NOMO-1 (cell line): Measurements from ENCODE around the gene SHC1.
"Not testable (repeated sequence)": the region's sequence is repeated elsewhere in the genome, so short reads cannot be mapped to it uniquely, and the experiment has no call there.

Source experiments
- DNase-seq, 2 experiments: peaks; one replicate each; lab custom pipeline; 2025; ENCODE audit not compliant: unreplicated experiment in 2 of 2; lab: John Stamatoyannopoulos, UW

SHC1 gene

GRCh38 chr1:154996966-154997701, 26.6 kb upstream of the SHC1 start:
- DNase-seq: peak; percentile 37 to 41

DNA sequence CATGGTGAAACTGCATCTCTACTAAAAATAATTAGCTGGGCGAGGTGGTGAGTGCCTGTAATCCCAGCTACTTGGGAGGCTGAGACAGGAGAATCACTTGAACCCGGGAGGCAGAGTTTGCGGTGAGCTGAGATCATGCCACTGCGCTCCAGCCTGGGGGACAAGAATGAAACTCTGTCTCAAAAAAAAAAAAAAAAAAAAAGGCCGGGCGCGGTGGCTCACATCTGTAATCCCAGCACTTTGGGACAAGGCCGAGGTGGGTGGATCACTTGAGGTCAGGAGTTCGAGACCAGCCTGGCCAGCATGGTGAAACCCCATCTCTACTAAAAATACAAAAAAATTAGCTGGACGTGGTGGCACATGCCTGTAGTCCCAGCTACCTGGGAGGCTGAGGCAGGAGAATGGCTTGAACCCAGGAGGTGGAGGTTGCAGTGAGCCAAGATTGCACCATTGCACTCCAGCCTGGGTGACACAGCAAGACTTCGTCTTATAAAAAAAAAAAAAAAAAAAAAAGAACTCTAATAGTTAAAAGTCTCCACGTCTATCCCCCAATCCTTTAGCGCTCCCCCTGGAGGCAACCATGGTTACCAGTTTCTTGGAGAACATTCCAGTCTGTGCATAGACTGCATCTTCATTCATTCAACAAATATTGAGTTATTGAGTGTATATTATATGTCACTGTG, 24.9 kb upstream of the SHC1 start:
- DNase-seq: peak in 1 of 2 experiments; percentile 20

GRCh38 chr1:154994591-154994990, 24.0 kb upstream of the SHC1 start:
- DNase-seq: no peak

- DNase-seq: no peak
These were observed 23.7 kb upstream of the SHC1 start for GRCh38 chr1:154994269-154994587.

GRCh38 chr1:154993572-154994268, 23.2 kb upstream of the SHC1 start, which contains the start of gene LENEP:
Gene LENEP (plus strand): TSS chr1:154993586. CDS start chr1:154993608, 22 bp downstream.
- no peak for DNase-seq

DNA sequence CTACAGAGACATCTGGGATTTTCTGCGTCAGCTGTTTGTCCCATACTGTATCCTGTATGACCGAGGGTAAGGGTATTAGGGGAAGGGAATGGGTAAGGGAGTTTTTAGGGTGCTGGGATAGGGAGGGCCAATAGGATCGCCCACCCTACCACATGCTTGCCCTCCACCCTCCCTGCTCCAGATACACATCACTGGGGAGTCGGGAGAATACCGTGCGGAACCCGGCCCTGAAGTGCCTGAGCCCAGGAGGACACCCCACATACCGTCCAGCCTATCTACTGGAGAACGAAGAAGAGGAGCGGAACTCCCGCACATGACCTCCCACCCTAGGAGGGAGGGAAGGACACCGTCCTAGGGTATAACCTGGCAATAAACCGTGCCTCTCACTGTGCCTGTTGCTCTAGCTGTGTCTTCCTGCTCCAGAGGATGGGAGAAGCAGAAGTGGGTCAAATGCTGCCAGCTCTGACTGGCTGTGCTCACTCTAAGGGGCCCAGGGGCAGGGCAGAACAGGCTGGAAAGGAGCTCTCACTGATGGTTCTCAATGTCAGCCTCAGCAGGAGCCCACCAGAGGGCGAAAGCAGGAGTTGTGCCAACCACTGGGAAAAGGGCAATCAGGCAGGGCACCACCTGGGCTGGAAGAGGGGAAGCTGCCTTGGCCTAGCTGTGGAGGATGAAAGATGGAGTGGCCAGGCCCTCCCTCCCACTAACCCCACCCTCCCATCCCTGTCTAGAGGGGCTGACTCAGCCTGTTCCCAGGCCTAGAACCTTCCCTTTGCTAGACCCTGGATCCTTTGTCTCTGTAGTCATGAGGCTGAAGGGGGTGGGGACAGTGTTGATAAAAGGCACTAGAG, 22.4 kb upstream of the SHC1 start:
- no peak for DNase-seq

DNA sequence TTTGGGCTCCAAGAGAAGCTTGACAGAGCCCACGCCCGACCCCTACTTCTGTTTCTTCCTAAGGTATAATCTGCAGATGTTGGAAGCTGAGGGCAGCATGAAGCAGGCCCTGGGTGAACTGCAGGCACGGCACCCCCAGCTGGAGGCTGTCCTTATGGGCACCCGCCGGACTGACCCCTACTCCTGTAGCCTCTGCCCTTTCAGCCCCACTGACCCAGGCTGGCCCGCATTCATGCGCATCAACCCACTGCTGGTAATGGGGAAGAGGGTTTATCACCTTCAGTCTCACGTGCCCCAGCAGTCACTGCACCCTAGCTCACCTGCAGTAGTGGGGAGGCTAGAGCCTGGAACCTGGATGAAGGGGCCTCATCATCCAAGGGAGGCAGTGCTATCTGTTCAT, 19.7 kb upstream of the SHC1 start:
- DNase-seq: no peak

- DNase-seq: no peak
These were observed 18.8 kb upstream of the SHC1 start for GRCh38 chr1:154989195-154989860.

GRCh38 chr1:154988058-154988954, 17.8 kb upstream of the SHC1 start:
- DNase-seq: no peak

DNA sequence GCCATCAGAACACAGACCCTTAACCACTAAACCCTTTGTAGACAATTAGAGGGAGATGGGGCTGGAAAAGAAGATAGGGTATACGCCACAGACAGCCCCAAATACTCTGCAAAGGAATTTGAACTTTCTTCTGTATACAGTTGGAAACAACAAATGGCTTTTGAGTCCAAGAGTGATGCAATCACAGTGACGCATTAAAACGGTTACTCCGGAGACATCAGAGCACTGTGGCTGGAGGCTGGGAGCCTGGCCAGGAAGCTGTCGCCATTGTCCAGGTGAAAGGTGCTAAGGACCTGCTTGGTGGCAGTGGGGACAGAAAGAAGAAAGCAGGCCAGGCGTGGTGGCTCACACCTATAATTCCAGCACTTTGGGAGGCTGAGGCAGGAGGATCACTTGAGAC, 16.8 kb upstream of the SHC1 start:
- DNase-seq: no peak

GRCh38 chr1:154986736-154987135, 16.2 kb upstream of the SHC1 start:
- not testable (repeated sequence) for DNase-seq

DNA sequence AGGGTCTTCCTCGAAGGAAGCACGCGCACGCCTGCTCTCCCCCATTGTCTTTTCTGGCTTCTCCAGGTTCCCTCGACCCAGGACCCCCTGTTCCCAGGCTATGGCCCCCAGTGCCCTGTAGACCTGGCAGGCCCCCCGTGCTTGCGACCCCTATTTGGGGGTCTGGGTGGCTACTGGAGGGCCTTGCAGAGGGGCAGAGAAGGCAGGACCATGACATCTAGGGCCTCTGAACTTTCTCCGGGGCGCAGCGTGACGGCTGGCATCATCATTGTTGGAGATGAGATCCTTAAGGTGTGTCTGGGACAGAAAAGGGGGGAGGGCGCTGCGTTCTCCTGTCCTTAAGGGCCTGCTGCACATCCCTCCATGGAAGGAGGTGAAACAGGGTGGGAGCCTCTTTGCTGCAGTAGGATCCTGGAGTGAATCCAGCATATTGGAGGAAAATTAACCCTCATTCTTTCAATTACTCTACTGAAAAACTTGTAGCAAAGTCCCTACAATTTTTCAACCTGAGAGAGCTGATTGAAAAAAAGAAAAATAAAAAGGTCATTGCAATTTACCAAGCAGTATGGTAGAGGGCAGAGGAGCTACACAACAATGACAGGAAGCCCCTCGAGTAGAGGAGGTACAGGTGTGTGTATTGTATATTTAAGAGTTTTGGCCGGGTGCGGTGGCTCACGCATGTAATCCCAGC, 13.4 kb upstream of the SHC1 start:
- no peak for DNase-seq

DNA sequence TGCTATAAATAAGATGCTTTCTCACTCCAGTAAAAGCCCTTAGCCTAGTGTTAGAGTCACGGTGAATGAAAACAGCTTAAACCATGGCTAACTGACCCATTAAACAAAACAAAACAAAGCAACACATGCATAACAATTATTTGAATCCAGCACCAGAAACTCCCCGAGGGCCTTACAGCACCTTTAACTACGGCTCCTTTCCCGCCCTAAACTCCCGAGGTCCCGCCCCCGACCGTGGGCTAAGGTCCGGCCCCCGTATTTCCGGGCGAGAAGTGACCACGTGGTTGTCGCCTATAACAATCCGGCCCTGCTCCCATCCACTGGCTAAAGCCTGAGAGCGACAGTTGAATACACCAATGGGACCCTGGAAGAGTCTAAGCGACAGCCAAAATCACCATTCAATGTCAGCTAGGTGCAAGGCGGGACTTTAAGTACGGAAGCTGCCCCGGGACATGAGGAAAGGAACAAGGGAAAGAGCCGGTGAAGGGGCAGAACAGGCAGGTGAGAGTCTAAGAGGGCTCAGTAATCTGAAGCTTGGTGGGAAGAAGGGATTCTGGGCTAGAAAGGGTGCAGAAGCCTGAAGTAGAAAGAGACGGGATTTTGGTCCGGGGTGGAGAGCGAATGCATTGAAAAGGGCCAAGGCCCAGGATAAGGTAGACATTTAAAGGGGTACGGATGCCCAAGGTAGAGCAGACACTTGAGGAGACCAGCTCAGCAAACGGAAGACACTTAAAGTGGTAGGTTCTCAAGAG, 12.5 kb upstream of the SHC1 start, which contains the start of gene FLAD1:
TSS of gene FLAD1 (plus strand) at position 448 of the 752 bp plus-strand sequence. CDS start 351 bp downstream, outside the sequence.
- peak; percentile 98 to 99 for DNase-seq

- DNase-seq: no peak
These were observed 11.8 kb upstream of the SHC1 start for GRCh38 chr1:154982341-154982740.

- DNase-seq: no peak
These were observed 7.8 kb upstream of the SHC1 start for GRCh38 chr1:154978360-154978759.

- not testable (repeated sequence) for DNase-seq
These were observed 7.2 kb upstream of the SHC1 start for GRCh38 chr1:154977762-154978161.

GRCh38 chr1:154975409-154976059, 5.0 kb upstream of the SHC1 start:
- peak; percentile 46 to 67 for DNase-seq
